SIG-M5 treated with dmso at 0.1 percent for 504 hours (cell line): ENCODE measurements around the gene KIAA1586.

Experiments
- DNase-seq: peaks from one replicate; lab custom pipeline; 2025; ENCODE audit not compliant: unreplicated experiment; lab: John Stamatoyannopoulos, UW

KIAA1586 gene

DNA sequence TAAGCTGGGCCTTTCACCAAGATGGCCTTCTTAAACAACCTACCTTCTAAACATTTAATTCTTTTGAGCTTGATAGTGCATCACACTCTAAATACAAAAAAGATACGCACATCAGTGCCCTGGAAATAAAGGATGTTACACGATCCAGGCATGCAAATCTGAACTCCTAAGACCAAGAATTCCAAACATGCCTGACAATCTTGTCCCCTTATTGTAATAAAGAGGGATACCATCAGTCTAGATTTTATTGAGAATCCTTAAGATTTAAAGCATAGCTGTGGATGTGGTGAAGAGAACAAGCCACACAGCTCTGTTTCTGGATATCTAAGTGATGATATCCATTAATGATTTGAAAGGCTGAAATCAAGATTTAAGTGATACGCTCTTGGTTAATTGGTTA, 56.5 kb downstream of the KIAA1586 start:
- no peak for DNase-seq

DNA sequence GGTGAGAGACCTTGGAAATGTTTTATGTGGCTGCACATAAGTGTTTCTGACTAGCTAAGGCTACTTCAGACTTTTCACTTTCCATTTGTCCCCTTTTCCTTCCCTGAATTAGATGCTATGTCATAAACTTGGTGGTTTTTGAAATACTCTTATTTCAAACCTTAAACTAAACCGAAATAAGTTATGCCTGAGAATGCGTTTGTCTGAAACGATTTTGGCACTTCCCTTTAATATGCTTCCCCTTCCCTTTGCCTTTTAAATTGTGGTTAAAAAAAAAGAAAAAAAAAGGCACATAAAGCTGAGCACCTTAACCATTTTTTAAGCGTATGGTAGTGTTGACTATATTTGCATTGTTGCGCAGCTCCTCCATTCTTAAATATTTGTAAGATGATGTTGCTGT, 57.8 kb downstream of the KIAA1586 start:
- DNase-seq, result peak; percentile 20
